ENCODE measurements around the gene VPS54.

GRCh38 chr2:63981702-63982103, 37.5 kb downstream of the VPS54 start:
- TF ChIP-seq, protein P1, sequence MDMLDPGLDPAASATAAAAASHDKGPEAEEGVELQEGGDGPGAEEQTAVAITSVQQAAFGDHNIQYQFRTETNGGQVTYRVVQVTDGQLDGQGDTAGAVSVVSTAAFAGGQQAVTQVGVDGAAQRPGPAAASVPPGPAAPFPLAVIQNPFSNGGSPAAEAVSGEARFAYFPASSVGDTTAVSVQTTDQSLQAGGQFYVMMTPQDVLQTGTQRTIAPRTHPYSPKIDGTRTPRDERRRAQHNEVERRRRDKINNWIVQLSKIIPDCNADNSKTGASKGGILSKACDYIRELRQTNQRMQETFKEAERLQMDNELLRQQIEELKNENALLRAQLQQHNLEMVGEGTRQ (CRISPR knock-in tag; IDR thresholded peaks at IDR 0.05), result no peak
- TF ChIP-seq, protein P2, sequence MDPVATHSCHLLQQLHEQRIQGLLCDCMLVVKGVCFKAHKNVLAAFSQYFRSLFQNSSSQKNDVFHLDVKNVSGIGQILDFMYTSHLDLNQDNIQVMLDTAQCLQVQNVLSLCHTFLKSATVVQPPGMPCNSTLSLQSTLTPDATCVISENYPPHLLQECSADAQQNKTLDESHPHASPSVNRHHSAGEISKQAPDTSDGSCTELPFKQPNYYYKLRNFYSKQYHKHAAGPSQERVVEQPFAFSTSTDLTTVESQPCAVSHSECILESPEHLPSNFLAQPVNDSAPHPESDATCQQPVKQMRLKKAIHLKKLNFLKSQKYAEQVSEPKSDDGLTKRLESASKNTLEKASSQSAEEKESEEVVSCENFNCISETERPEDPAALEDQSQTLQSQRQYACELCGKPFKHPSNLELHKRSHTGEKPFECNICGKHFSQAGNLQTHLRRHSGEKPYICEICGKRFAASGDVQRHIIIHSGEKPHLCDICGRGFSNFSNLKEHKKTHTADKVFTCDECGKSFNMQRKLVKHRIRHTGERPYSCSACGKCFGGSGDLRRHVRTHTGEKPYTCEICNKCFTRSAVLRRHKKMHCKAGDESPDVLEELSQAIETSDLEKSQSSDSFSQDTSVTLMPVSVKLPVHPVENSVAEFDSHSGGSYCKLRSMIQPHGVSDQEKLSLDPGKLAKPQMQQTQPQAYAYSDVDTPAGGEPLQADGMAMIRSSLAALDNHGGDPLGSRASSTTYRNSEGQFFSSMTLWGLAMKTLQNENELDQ (CRISPR knock-in tag; IDR thresholded peaks at IDR 0.05; ENCODE audit: borderline replicate concordance), result no peak
- TF ChIP-seq, protein P3, sequence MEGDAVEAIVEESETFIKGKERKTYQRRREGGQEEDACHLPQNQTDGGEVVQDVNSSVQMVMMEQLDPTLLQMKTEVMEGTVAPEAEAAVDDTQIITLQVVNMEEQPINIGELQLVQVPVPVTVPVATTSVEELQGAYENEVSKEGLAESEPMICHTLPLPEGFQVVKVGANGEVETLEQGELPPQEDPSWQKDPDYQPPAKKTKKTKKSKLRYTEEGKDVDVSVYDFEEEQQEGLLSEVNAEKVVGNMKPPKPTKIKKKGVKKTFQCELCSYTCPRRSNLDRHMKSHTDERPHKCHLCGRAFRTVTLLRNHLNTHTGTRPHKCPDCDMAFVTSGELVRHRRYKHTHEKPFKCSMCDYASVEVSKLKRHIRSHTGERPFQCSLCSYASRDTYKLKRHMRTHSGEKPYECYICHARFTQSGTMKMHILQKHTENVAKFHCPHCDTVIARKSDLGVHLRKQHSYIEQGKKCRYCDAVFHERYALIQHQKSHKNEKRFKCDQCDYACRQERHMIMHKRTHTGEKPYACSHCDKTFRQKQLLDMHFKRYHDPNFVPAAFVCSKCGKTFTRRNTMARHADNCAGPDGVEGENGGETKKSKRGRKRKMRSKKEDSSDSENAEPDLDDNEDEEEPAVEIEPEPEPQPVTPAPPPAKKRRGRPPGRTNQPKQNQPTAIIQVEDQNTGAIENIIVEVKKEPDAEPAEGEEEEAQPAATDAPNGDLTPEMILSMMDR (IDR thresholded peaks at IDR 0.05 in 2 of 3, conservative IDR thresholded peaks at IDR 0.05 in 1 of 3; ENCODE audit: insufficient read depth in 2 of 3, low read depth in 1 of 3, low read length in 3 of 3), result no peak
- TF ChIP-seq NFXL1 (CRISPR knock-in tag; IDR thresholded peaks at IDR 0.05) (no peak), ZBTB33 (CRISPR knock-in tag; IDR thresholded peaks at IDR 0.05) (no peak), SIN3B (IDR thresholded peaks at IDR 0.05; ENCODE audit: low read depth) (no peak), HNRNPLL (IDR thresholded peaks at IDR 0.05; ENCODE audit: low read depth, low read length, poor library complexity, severe bottlenecking) (no peak), POLR2AphosphoS5 (IDR thresholded peaks at IDR 0.05; ENCODE audit: control insufficient read depth, insufficient read depth, low read depth, low read length) (no peak), BRCA1 (IDR thresholded peaks at IDR 0.05) (no peak), BRCA1 (CRISPR knock-in tag; IDR thresholded peaks at IDR 0.05) (no peak), YY1 (IDR thresholded peaks at IDR 0.05; ENCODE audit: borderline replicate concordance in 1 of 3, control insufficient read depth in 1 of 3, extremely low read depth in 1 of 3, insufficient read depth in 3 of 3, insufficient read length in 1 of 3, insufficient replicate concordance in 2 of 3, low read depth in 1 of 3, low read length in 2 of 3) (no peak)
- TF ChIP-seq, protein P4, sequence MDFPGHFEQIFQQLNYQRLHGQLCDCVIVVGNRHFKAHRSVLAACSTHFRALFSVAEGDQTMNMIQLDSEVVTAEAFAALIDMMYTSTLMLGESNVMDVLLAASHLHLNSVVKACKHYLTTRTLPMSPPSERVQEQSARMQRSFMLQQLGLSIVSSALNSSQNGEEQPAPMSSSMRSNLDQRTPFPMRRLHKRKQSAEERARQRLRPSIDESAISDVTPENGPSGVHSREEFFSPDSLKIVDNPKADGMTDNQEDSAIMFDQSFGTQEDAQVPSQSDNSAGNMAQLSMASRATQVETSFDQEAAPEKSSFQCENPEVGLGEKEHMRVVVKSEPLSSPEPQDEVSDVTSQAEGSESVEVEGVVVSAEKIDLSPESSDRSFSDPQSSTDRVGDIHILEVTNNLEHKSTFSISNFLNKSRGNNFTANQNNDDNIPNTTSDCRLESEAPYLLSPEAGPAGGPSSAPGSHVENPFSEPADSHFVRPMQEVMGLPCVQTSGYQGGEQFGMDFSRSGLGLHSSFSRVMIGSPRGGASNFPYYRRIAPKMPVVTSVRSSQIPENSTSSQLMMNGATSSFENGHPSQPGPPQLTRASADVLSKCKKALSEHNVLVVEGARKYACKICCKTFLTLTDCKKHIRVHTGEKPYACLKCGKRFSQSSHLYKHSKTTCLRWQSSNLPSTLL (IDR thresholded peaks at IDR 0.05), result no peak

All from K562 (cell line).